B cell (primary cell): ENCODE measurements around the gene WDR70. TPM values are rescaled to one million over a fixed set of nuclear protein-coding genes. Genes with fewer than 3 reads are reported as not detected.

Experiments
- ATAC-seq: fragments of 200-7000 bp; cut with Tn5 transposase; one replicate; pipeline ENCODE4 v1.10.0; 2021; ENCODE audit warnings: low read depth, mild to moderate bottlenecking, moderate number of reproducible peaks, moderate library complexity
- CTCF ChIA-PET: fragments of 350-600 bp; sonication (Branson Sonifier 250); formaldehyde crosslinking; loops from one replicate; lab custom pipeline; 2021; ENCODE audit warnings: antibody characterized with exemption, inconsistent platforms; lab: Charles Lee
- POLR2A ChIA-PET: fragments of 350-600 bp; sonication (Branson Sonifier 250); formaldehyde crosslinking; loops from one replicate; lab custom pipeline; 2021; ENCODE audit warnings: antibody characterized with exemption; lab: Charles Lee
- DNase-seq: peaks from one replicate; pipeline ENCODE4 v3.0.0; 2013
- H2AFZ ChIP-seq: 2 replicates; pipeline ENCODE4 v1.6.1; 2012; ENCODE audit warnings: mild to moderate bottlenecking, low read depth, low read length; ENCODE audit not compliant: insufficient read depth, poor library complexity, severe bottlenecking
- H3K27ac ChIP-seq, 2 donors: 1 replicate in 1 of 2; 2 replicates in 1 of 2; pipeline ENCODE4 v1.5.1; 2012 to 2013; ENCODE audit warnings: low read length in 2 of 2, mild to moderate bottlenecking in 2 of 2, moderate library complexity in 1 of 2
- H3K27me3 ChIP-seq, 4 experiments: fragments of 200-600 bp in 1 of 4; sonication (generic) in 1 of 4; replicated peaks in 1 of 4; 1 replicate in 2 of 4; 2 replicates in 2 of 4; pipeline versions ENCODE4 v1.6.1 to v1.7.0; 2013 to 2016; ENCODE audit warnings: low read length in 3 of 4, mild to moderate bottlenecking in 2 of 4, mixed read lengths in 1 of 4, moderate library complexity in 1 of 4; ENCODE audit not compliant: insufficient read depth in 4 of 4, control insufficient read depth in 3 of 4; ENCODE audit errors: control extremely low read depth in 1 of 4
- H3K36me3 ChIP-seq, 2 experiments: replicated peaks in 1 of 2; 1 replicate in 1 of 2; 2 replicates in 1 of 2; pipeline versions ENCODE4 v1.6.1 to v1.7.1; 2013; ENCODE audit warnings: low read length in 1 of 2; ENCODE audit not compliant: insufficient read depth in 2 of 2, control insufficient read depth in 1 of 2; ENCODE audit errors: control extremely low read depth in 1 of 2, extremely low read depth in 1 of 2
- H3K4me1 ChIP-seq, 2 donors: fragments of 200-600 bp in 1 of 2; sonication (generic) in 1 of 2; 1 replicate in 1 of 2; 2 replicates in 1 of 2; pipeline versions ENCODE4 v1.5.1 to v1.6.1; 2013 to 2017; ENCODE audit warnings: low read length in 2 of 2; ENCODE audit not compliant: control insufficient read depth in 2 of 2, insufficient read depth in 2 of 2
- H3K4me2 ChIP-seq: replicated peaks from 2 replicates; pipeline ENCODE3; 2012; ENCODE audit warnings: mild to moderate bottlenecking, low read depth, low read length; ENCODE audit not compliant: poor library complexity, severe bottlenecking
- H3K4me3 ChIP-seq, 5 experiments: fragments of 200-600 bp in 1 of 5; sonication (generic) in 1 of 5; 1 replicate in 3 of 5; 2 replicates in 2 of 5; pipeline versions ENCODE4 v1.5.1 to v1.7.0; 2011 to 2016; ENCODE audit warnings: low read length in 4 of 5, mild to moderate bottlenecking in 4 of 5, low read depth in 2 of 5, control low read depth in 1 of 5, moderate library complexity in 1 of 5; ENCODE audit not compliant: insufficient read depth in 1 of 5; ENCODE audit errors: control extremely low read depth in 1 of 5, extremely low read depth in 1 of 5
- H3K79me2 ChIP-seq: fragments of 200-600 bp; sonication (generic); one replicate; pipeline ENCODE4 v1.6.0; 2016; ENCODE audit warnings: low read length; ENCODE audit not compliant: control insufficient read depth, insufficient read depth
- H3K9ac ChIP-seq: fragments of 200-600 bp; sonication (generic); 2 replicates; pipeline ENCODE4 v1.6.1; 2017; ENCODE audit warnings: mild to moderate bottlenecking, low read length, moderate library complexity
- H3K9me3 ChIP-seq, 3 donors: one replicate each; pipeline versions ENCODE4 v1.6.1 to v1.7.1; 2013; ENCODE audit warnings: low read length in 2 of 3; ENCODE audit not compliant: control insufficient read depth in 2 of 3, insufficient read depth in 1 of 3; ENCODE audit errors: control extremely low read depth in 1 of 3
- H4K20me1 ChIP-seq: 2 replicates; pipeline ENCODE4 v1.6.0; 2012; ENCODE audit warnings: mild to moderate bottlenecking, low read length; ENCODE audit not compliant: insufficient read depth, control insufficient read depth, poor library complexity, severe bottlenecking
- H3K27ac Mint-ChIP-seq: one replicate; pipeline ENCODE4 v1.8.0; 2021; ENCODE audit warnings: mixed read lengths
- H3K27me3 Mint-ChIP-seq: one replicate; pipeline ENCODE4 v1.8.0; 2021; ENCODE audit warnings: mixed read lengths
- H3K4me1 Mint-ChIP-seq: one replicate; pipeline ENCODE4 v1.8.0; 2021; ENCODE audit warnings: mixed read lengths
- H3K4me3 Mint-ChIP-seq: one replicate; pipeline ENCODE4 v1.8.0; 2021; ENCODE audit warnings: mixed read lengths
- H3K9me3 Mint-ChIP-seq: one replicate; pipeline ENCODE4 v1.8.0; 2022; ENCODE audit warnings: mixed read lengths; ENCODE audit not compliant: insufficient read depth
- EZH2 ChIP-seq: IDR thresholded peaks from 2 replicates; pipeline ENCODE4 v1.6.1; 2012; ENCODE audit warnings: borderline replicate concordance, low read depth, mild to moderate bottlenecking, moderate library complexity, low read length; ENCODE audit not compliant: insufficient read depth, poor library complexity, severe bottlenecking
- WGBS: methylation state at CpG from one replicate; pipeline ENCODE4 v1.1.5; 2013; ENCODE audit warnings: missing lambda C conversion rate; ENCODE audit not compliant: insufficient coverage; 5-methylcytosine and 5-hydroxymethylcytosine counted together
- intact Hi-C: fragments of 100-400 bp; cut with micrococcal nuclease; formaldehyde crosslinking; loops from one replicate; pipeline ENCODE4 v1.10.0; 2022
- polyA plus RNA-seq: library from polyadenylated mRNA; depleted of rRNA; stranded (reverse); fragments of >200 nt; gene quantifications from 2 replicates; pipeline ENCODE4 v1.2.3, GENCODE V29; 2012
- total RNA-seq, 2 donors: library from RNA; stranded (reverse); fragments of 120-200 nt in 1 of 2; gene quantifications; 1 replicate in 1 of 2; 2 replicates in 1 of 2; pipeline versions ENCODE4 v1.2.3 to v1.2.4, GENCODE V29; 2013 to 2022
- TF ChIP-seq, protein P1 (sequence below): fragments of 200-600 bp; IDR thresholded peaks from one replicate; pipeline ENCODE4 v1.8.0; 2022; ENCODE audit warnings: antibody characterized with exemption, mild to moderate bottlenecking

WDR70 gene
- total and polyA plus RNA-seq, 2 donors (not counting 1 experiment from before 2014, with no cell fraction given): 12.8 to 46.8 TPM

DNA sequence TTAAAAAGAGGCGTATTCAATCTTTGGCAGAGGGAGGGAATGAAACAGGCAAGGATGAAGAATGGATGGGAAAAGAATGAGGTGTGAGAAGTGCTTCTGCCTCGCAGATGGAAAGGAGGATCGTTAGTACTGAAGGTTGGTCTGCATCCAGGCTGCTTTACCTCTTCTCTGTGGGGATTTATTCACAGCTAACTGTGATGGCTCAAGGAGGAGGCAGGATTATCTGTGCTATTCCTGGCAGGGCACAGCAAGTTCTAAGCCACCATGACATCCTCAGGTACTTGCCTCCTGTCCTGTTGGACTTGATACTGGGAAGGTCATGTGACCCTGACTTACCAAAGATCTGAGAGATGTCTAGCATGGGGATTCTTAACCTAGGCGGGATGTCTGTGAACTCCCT lies 376.5 kb downstream of the WDR70 start:
- H3K27ac Mint-ChIP-seq: no peak overlapping the region

DNA sequence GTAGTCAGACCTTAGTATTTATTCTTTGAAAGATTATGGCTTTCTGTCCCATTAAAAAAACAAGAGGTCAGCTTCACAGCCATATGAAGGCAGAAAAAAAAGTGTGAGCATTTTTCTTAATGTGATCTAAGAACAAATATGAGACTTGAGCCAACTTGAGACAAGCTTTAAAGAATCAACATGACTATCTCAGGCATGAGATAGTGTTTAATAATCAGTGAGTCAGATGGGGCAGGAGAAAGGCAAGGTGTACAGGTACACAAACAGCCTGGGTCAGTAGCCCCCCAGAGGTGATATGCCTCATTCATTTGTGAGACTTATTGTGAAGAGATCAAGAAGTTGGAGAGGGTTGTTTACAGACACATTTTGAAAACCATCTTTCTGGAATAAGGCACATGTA lies 377.1 kb downstream of the WDR70 start:
- H3K9me3 ChIP-seq: peaks cover 0 to 5% (median 0%) of the 10 kb centered on the region in 3 donors
- TF ChIP-seq, protein P1, sequence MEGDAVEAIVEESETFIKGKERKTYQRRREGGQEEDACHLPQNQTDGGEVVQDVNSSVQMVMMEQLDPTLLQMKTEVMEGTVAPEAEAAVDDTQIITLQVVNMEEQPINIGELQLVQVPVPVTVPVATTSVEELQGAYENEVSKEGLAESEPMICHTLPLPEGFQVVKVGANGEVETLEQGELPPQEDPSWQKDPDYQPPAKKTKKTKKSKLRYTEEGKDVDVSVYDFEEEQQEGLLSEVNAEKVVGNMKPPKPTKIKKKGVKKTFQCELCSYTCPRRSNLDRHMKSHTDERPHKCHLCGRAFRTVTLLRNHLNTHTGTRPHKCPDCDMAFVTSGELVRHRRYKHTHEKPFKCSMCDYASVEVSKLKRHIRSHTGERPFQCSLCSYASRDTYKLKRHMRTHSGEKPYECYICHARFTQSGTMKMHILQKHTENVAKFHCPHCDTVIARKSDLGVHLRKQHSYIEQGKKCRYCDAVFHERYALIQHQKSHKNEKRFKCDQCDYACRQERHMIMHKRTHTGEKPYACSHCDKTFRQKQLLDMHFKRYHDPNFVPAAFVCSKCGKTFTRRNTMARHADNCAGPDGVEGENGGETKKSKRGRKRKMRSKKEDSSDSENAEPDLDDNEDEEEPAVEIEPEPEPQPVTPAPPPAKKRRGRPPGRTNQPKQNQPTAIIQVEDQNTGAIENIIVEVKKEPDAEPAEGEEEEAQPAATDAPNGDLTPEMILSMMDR: no peak
- TF ChIP-seq EZH2: no peak
- no peak overlapping the region for H3K27ac Mint-ChIP-seq
- intact Hi-C loops: no loop called here
- ChIA-PET CTCF (no interaction called here), POLR2A (no interaction called here)
- H3K4me3 ChIP-seq: no peak overlapping the region
- no peaks in the 10 kb centered on the region for H3K4me1 ChIP-seq
- no peaks in the 10 kb centered on the region for H3K79me2 ChIP-seq
- H2AFZ ChIP-seq: no peak overlapping the region
- H3K27ac ChIP-seq: no peak overlapping the region
- no peaks in the 10 kb centered on the region for H3K9me3 Mint-ChIP-seq
- no peak overlapping the region for H3K4me2 ChIP-seq
- H4K20me1 ChIP-seq: no peaks in the 10 kb centered on the region
- H3K27me3 ChIP-seq: no peaks in the 10 kb centered on the region
- H3K27me3 Mint-ChIP-seq: no peaks in the 10 kb centered on the region
- H3K4me1 Mint-ChIP-seq: no peaks in the 10 kb centered on the region
- peaks cover 0 to 2% of the 10 kb centered on the region in 2 experiments for H3K36me3 ChIP-seq
- no peak overlapping the region for H3K9ac ChIP-seq
- H3K4me3 Mint-ChIP-seq: no peak overlapping the region
- ATAC-seq (no peak), DNase-seq (no peak)

More for the DNA sequence above, 376.5 kb downstream of the WDR70 start:
- H3K36me3 ChIP-seq: peaks cover 0 to 3% of the 10 kb centered on the region in 2 experiments
- ATAC-seq: no peak
- intact Hi-C loops: no loop called here
- TF ChIP-seq, protein P1: no peak
- TF ChIP-seq EZH2: no peak
- Mint-ChIP-seq H3K27me3 (no peaks in the 10 kb centered on the region), H3K9me3 (no peaks in the 10 kb centered on the region), H3K4me3 (no peak overlapping the region), H3K4me1 (no peaks in the 10 kb centered on the region)
- H3K79me2 ChIP-seq: no peaks in the 10 kb centered on the region
- no peak overlapping the region for H3K9ac ChIP-seq
- 98% methylated on average over 4 of the region's 4 CpGs for WGBS
- DNase-seq: no peak
- no peaks in the 10 kb centered on the region for H3K27me3 ChIP-seq
- H3K9me3 ChIP-seq: peaks cover 0 to 5% (median 0%) of the 10 kb centered on the region in 3 donors
- H3K4me3 ChIP-seq: no peak overlapping the region
- no peak overlapping the region for H2AFZ ChIP-seq
- POLR2A ChIA-PET: no interaction called here
- no peak overlapping the region for H3K27ac ChIP-seq
- H4K20me1 ChIP-seq: no peaks in the 10 kb centered on the region
- CTCF ChIA-PET: no interaction called here
- H3K4me1 ChIP-seq: no peaks in the 10 kb centered on the region
- no peak overlapping the region for H3K4me2 ChIP-seq
